OCI-LY3 (cell line): ENCODE data around the gene SND1.

ENCODE experiments used
- EZH2phosphoT487 ChIP-seq: fragments of 200-600 bp; shearing (Covaris generic); IDR thresholded peaks from 2 replicates; pipeline ENCODE4 v1.6.1; 2018; ENCODE audit warnings: antibody characterized with exemption, mixed run types, low read depth
- TF ChIP-seq, protein P1 (sequence below): fragments of 200-600, 300-600 bp; sonication (generic); IDR thresholded peaks from 2 replicates; pipeline ENCODE4 v1.5.1; 2014; ENCODE audit warnings: antibody characterized with exemption, low read length, low read depth

GRCh38 chr7:127976056-127976737 lies 324.2 kb downstream of the SND1 start:
- TF ChIP-seq, protein P1, sequence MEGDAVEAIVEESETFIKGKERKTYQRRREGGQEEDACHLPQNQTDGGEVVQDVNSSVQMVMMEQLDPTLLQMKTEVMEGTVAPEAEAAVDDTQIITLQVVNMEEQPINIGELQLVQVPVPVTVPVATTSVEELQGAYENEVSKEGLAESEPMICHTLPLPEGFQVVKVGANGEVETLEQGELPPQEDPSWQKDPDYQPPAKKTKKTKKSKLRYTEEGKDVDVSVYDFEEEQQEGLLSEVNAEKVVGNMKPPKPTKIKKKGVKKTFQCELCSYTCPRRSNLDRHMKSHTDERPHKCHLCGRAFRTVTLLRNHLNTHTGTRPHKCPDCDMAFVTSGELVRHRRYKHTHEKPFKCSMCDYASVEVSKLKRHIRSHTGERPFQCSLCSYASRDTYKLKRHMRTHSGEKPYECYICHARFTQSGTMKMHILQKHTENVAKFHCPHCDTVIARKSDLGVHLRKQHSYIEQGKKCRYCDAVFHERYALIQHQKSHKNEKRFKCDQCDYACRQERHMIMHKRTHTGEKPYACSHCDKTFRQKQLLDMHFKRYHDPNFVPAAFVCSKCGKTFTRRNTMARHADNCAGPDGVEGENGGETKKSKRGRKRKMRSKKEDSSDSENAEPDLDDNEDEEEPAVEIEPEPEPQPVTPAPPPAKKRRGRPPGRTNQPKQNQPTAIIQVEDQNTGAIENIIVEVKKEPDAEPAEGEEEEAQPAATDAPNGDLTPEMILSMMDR, result no peak
- no peak for TF ChIP-seq EZH2phosphoT487
